HEK293 (cell line): ENCODE data around the gene YIPF3.

ENCODE experiments used
- CTCF ChIA-PET: fragments of 350-600 bp; formaldehyde crosslinking; extraction: SDS; loops from one replicate; lab custom pipeline; 2021; ENCODE audit warnings: antibody characterized with exemption; lab: Yijun Ruan, JAX
- POLR2A ChIA-PET: fragments of 300-600 bp; formaldehyde crosslinking; extraction: SDS; loops from one replicate; lab custom pipeline; 2020; ENCODE audit warnings: antibody characterized with exemption, inconsistent platforms; lab: Yijun Ruan, JAX
- H3K27ac ChIP-seq: fragments of 200-500 bp; sonication (Bioruptor generic); 2 replicates; pipeline ENCODE4 v1.5.1; 2014; ENCODE audit warnings: low read depth, low read length, control low read depth, inconsistent platforms; ENCODE audit errors: extremely low read depth
- H3K36me3 ChIP-seq, 2 experiments: fragments of 200-500 bp in 1 of 2; sonication (Bioruptor generic) in 1 of 2; 1 replicate in 1 of 2; 2 replicates in 1 of 2; pipeline ENCODE4 v1.5.1; 2014 to 2017; ENCODE audit warnings: inconsistent platforms in 2 of 2, low read length in 2 of 2; ENCODE audit not compliant: control insufficient read depth in 2 of 2, insufficient read depth in 1 of 2
- H3K4me1 ChIP-seq: fragments of 200-500 bp; sonication (Bioruptor generic); 2 replicates; pipeline ENCODE4 v1.5.1; 2014; ENCODE audit warnings: mild to moderate bottlenecking, low read length, inconsistent platforms; ENCODE audit not compliant: control insufficient read depth, insufficient read depth
- H3K4me3 ChIP-seq: 2 replicates; pipeline ENCODE4 v1.5.1; 2011; ENCODE audit warnings: low read depth, mild to moderate bottlenecking, control low read depth, low read length, moderate library complexity
- H3K9me3 ChIP-seq: fragments of 200-500 bp; sonication (Bioruptor generic); 2 replicates; pipeline ENCODE4 v1.5.1; 2014; ENCODE audit warnings: low read depth, low read length, inconsistent platforms; ENCODE audit not compliant: control insufficient read depth, insufficient read depth
- FEZF1 ChIP-seq: fragments of 450-650 bp; formaldehyde crosslinking; IDR thresholded peaks from 2 replicates; pipeline ENCODE4 v1.5.1; 2016; ENCODE audit warnings: missing biosample characterization, missing genetic modification characterization
- HOXA7 ChIP-seq: sonication (generic); formaldehyde crosslinking; IDR thresholded peaks from 2 replicates; pipeline ENCODE4 v1.8.1; 2022; ENCODE audit warnings: missing genetic modification reagents, borderline replicate concordance
- KLF8 ChIP-seq: fragments of 450-650 bp; formaldehyde crosslinking; IDR thresholded peaks from 2 replicates; pipeline ENCODE4 v1.5.1; 2016; ENCODE audit warnings: missing biosample characterization, missing genetic modification characterization
- KLF9 ChIP-seq: fragments of 450-650 bp; formaldehyde crosslinking; IDR thresholded peaks from 2 replicates; pipeline ENCODE4 v1.5.1; 2016; ENCODE audit warnings: missing biosample characterization, missing genetic modification characterization, low read depth
- PRDM1 ChIP-seq: fragments of 450-650 bp; formaldehyde crosslinking; IDR thresholded peaks from 2 replicates; pipeline ENCODE4; 2016; ENCODE audit warnings: missing biosample characterization, missing genetic modification characterization
- REPIN1 ChIP-seq: fragments of 450-650 bp; formaldehyde crosslinking; IDR thresholded peaks from 2 replicates; pipeline ENCODE4 v1.5.1; 2017; ENCODE audit warnings: missing biosample characterization, missing genetic modification characterization, low read depth
- ZBTB7A ChIP-seq: fragments of 450-650 bp; formaldehyde crosslinking; IDR thresholded peaks from 2 replicates; pipeline ENCODE4 v1.5.1; 2016; ENCODE audit warnings: low read depth, missing biosample characterization, missing genetic modification characterization
- ZNF10 ChIP-seq: fragments of 450-650 bp; formaldehyde crosslinking; IDR thresholded peaks from 2 replicates; pipeline ENCODE4 v1.5.1; 2017; ENCODE audit warnings: missing biosample characterization, missing genetic modification characterization
- ZNF19 ChIP-seq: fragments of 450-650 bp; formaldehyde crosslinking; IDR thresholded peaks from 2 replicates; pipeline ENCODE4; 2016; ENCODE audit warnings: missing biosample characterization, missing genetic modification characterization, low read depth
- ZNF2 ChIP-seq: fragments of 450-650 bp; formaldehyde crosslinking; IDR thresholded peaks from 2 replicates; pipeline ENCODE4 v1.5.1; 2016; ENCODE audit warnings: missing biosample characterization, missing genetic modification characterization
- ZNF248 ChIP-seq: fragments of 450-650 bp; formaldehyde crosslinking; IDR thresholded peaks from 2 replicates; pipeline ENCODE4 v1.5.1; 2017; ENCODE audit warnings: missing biosample characterization, missing genetic modification characterization
- ZNF324 ChIP-seq: fragments of 450-650 bp; formaldehyde crosslinking; IDR thresholded peaks from 2 replicates; pipeline ENCODE4 v1.5.1; 2016; ENCODE audit warnings: missing biosample characterization, missing genetic modification characterization
- ZNF335 ChIP-seq: fragments of 450-650 bp; formaldehyde crosslinking; conservative IDR thresholded peaks from 2 replicates; pipeline ENCODE4 v1.5.1; 2016; ENCODE audit warnings: missing biosample characterization, missing genetic modification characterization
- ZNF350 ChIP-seq: fragments of 450-650 bp; formaldehyde crosslinking; IDR thresholded peaks from 2 replicates; pipeline ENCODE4 v1.5.0; 2017; ENCODE audit warnings: missing biosample characterization, mild to moderate bottlenecking, missing genetic modification characterization
- ZNF404 ChIP-seq: fragments of 450-650 bp; formaldehyde crosslinking; IDR thresholded peaks from 2 replicates; pipeline ENCODE4 v1.5.1; 2017; ENCODE audit warnings: missing biosample characterization, missing genetic modification characterization
- ZNF529 ChIP-seq: fragments of 450-650 bp; formaldehyde crosslinking; IDR thresholded peaks from 2 replicates; pipeline ENCODE4 v1.5.1; 2017; ENCODE audit warnings: missing genetic modification characterization, missing biosample characterization; ENCODE audit not compliant: insufficient replicate concordance
- ZNF561 ChIP-seq: fragments of 450-650 bp; IDR thresholded peaks from 2 replicates; pipeline ENCODE4 v1.5.1; 2018; ENCODE audit warnings: missing biosample characterization, missing genetic modification characterization, borderline replicate concordance
- ZNF621 ChIP-seq: fragments of 450-650 bp; formaldehyde crosslinking; IDR thresholded peaks from 2 replicates; pipeline ENCODE4 v1.5.1; 2017; ENCODE audit warnings: missing biosample characterization, missing genetic modification characterization
- ZNF664 ChIP-seq: fragments of 450-650 bp; formaldehyde crosslinking; IDR thresholded peaks from 2 replicates; pipeline ENCODE4 v1.5.1; 2016; ENCODE audit warnings: missing biosample characterization, missing genetic modification characterization
- TF ChIP-seq, protein P1 (sequence below): fragments of 450-650 bp; formaldehyde crosslinking; IDR thresholded peaks from 2 replicates; pipeline ENCODE4 v1.5.1; 2016; ENCODE audit warnings: missing biosample characterization, missing genetic modification characterization
- TF ChIP-seq, protein P2 (sequence below): fragments of 450-650 bp; formaldehyde crosslinking; IDR thresholded peaks from 2 replicates; pipeline ENCODE4 v1.5.1; 2016; ENCODE audit warnings: missing biosample characterization, missing genetic modification characterization
- TF ChIP-seq, protein P3 (sequence below): IDR thresholded peaks from 2 replicates; pipeline ENCODE4 v1.6.1; 2011; ENCODE audit warnings: mild to moderate bottlenecking, low read depth, low read length, borderline replicate concordance
- TF ChIP-seq, protein P4 (sequence below): fragments of 450-650 bp; formaldehyde crosslinking; IDR thresholded peaks from 2 replicates; pipeline ENCODE4 v1.5.1; 2016; ENCODE audit warnings: missing biosample characterization, missing genetic modification characterization
- TF ChIP-seq, protein P5 (sequence below): fragments of 450-650 bp; formaldehyde crosslinking; IDR thresholded peaks from 2 replicates; pipeline ENCODE4 v1.5.1; 2016; ENCODE audit warnings: missing biosample characterization, missing genetic modification characterization

YIPF3 gene

DNA sequence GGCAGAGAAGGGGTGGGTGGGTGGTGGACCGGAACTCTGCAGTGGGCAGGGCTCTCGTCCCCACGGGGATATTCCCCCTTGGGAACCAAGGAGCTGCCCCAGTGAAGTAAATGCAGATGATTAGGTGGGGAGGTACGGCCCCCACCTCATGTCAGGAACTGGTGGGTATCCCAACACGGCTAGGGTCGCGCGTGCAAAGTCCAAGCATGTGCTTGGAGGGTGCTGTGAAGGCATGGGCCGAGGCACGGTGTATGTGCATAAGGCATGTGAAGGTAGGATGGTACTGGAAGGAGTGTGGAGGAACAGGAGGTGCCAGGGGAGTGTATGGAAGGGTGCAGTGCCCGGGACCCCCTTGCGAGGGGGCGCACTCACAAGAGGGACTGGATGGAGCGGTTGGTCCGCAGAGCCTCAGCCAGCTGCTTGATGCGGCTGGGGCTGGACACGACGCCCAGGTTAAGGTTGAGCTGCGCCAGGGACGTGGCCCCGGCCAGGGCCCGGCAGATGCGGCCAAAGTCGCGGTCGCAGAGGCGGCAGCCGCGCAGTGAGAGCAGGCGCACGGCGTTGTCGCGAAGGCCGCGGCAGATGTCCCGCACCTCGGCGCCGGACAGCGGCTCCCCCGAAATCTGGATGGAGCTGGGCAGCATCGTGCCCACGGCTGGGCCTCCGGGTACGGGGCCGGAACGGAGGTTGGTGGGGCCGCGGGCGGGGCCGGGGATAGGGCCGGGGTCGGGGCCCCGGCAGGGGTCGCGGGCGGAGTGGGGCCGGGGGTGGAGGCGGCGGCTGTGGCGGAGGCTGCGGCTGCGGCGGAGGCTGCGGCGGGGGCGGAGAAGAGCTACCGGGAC, 7.4 kb downstream of the YIPF3 start (continued):
- TF ChIP-seq FEZF1 (tag by site-specific recombination): no peak
- no peak for TF ChIP-seq ZNF404 (tag by site-specific recombination)
- TF ChIP-seq, protein P1, sequence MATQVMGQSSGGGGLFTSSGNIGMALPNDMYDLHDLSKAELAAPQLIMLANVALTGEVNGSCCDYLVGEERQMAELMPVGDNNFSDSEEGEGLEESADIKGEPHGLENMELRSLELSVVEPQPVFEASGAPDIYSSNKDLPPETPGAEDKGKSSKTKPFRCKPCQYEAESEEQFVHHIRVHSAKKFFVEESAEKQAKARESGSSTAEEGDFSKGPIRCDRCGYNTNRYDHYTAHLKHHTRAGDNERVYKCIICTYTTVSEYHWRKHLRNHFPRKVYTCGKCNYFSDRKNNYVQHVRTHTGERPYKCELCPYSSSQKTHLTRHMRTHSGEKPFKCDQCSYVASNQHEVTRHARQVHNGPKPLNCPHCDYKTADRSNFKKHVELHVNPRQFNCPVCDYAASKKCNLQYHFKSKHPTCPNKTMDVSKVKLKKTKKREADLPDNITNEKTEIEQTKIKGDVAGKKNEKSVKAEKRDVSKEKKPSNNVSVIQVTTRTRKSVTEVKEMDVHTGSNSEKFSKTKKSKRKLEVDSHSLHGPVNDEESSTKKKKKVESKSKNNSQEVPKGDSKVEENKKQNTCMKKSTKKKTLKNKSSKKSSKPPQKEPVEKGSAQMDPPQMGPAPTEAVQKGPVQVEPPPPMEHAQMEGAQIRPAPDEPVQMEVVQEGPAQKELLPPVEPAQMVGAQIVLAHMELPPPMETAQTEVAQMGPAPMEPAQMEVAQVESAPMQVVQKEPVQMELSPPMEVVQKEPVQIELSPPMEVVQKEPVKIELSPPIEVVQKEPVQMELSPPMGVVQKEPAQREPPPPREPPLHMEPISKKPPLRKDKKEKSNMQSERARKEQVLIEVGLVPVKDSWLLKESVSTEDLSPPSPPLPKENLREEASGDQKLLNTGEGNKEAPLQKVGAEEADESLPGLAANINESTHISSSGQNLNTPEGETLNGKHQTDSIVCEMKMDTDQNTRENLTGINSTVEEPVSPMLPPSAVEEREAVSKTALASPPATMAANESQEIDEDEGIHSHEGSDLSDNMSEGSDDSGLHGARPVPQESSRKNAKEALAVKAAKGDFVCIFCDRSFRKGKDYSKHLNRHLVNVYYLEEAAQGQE: no peak
- TF ChIP-seq ZNF664: no peak
- no peak for TF ChIP-seq ZNF19 (tag by site-specific recombination)
- 0 out of 2 replicates have a peak, but pooled peaks have one; percentile 4 for TF ChIP-seq ZNF335 (tag by site-specific recombination)
- TF ChIP-seq KLF8 (tag by site-specific recombination): no peak
- TF ChIP-seq ZNF2 (tag by site-specific recombination): peak; percentile 58
- TF ChIP-seq ZNF10 (tag by site-specific recombination): no peak
- no peak for TF ChIP-seq ZBTB7A (tag by site-specific recombination)
- TF ChIP-seq REPIN1 (tag by site-specific recombination): no peak

DNA sequence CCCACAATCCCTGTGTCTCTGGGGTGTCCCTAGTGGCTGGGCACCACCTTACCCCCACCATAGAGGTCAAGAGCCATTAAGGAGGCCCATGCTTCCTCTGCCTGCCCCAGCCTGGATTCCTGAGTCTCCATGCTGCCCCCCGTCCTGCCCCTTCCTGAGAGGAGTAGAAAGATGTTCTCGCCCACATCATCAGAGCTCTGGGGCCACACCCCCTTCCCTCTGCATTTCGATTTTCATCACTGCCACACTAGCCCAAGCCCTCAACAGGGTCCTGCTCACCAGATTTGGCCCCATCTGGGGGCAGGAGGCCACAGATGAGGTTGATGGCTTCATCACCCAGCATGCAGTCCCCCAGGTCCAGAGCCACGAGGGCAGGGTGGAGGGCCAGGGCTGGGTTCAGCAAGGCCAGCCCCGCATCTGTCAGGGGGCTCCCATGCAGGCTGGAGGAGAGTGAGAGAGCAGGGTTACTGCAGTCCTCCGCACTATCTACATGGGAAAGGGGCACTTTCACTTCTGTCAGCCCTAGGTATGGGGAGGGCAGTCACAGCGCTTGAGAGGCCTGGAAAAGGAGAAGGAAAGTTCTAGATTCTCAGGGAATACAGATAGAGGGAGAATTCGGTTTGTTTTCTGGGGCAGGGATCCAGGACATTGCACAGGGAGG, 8.1 kb downstream of the YIPF3 start:
- H3K4me1 ChIP-seq: no peaks in the 10 kb centered on the region
- peaks cover 6 to 53% of the 10 kb centered on the region in 2 experiments for H3K36me3 ChIP-seq
- no peaks in the 10 kb centered on the region for H3K9me3 ChIP-seq
- no peak overlapping the region for H3K4me3 ChIP-seq
- CTCF ChIA-PET: interaction anchor here (0.6 to 8.5 kb wide), 18 partner anchors 8 to 512 kb away, joined by 3 to 142 read pairs (median 4); partner anchors contain the start of genes ABCC10, DLK2, DNPH1 and ZNF318
- H3K27ac ChIP-seq: no peak overlapping the region
- POLR2A ChIA-PET: interaction anchor here (1.0 to 3.3 kb wide), 5 partner anchors 8 to 71 kb away, joined by 3 to 14 read pairs (median 4); partner anchors contain the start of genes POLR1C, TJAP1 and YIPF3
- TF ChIP-seq ZNF561 (tag by site-specific recombination) (no peak), ZNF350 (tag by site-specific recombination) (no peak), HOXA7 (CRISPR knock-in tag) (no peak), ZNF621 (tag by site-specific recombination) (no peak), ZNF324 (tag by site-specific recombination) (no peak), PRDM1 (peak; percentile 62), ZNF529 (tag by site-specific recombination) (no peak), KLF9 (tag by site-specific recombination) (peak; percentile 71), ZNF248 (tag by site-specific recombination) (no peak)
- TF ChIP-seq, protein P2, sequence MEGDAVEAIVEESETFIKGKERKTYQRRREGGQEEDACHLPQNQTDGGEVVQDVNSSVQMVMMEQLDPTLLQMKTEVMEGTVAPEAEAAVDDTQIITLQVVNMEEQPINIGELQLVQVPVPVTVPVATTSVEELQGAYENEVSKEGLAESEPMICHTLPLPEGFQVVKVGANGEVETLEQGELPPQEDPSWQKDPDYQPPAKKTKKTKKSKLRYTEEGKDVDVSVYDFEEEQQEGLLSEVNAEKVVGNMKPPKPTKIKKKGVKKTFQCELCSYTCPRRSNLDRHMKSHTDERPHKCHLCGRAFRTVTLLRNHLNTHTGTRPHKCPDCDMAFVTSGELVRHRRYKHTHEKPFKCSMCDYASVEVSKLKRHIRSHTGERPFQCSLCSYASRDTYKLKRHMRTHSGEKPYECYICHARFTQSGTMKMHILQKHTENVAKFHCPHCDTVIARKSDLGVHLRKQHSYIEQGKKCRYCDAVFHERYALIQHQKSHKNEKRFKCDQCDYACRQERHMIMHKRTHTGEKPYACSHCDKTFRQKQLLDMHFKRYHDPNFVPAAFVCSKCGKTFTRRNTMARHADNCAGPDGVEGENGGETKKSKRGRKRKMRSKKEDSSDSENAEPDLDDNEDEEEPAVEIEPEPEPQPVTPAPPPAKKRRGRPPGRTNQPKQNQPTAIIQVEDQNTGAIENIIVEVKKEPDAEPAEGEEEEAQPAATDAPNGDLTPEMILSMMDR (tag by site-specific recombination): 0 out of 2 replicates have a peak, but pooled peaks have one; percentile 13
- TF ChIP-seq, protein P3, sequence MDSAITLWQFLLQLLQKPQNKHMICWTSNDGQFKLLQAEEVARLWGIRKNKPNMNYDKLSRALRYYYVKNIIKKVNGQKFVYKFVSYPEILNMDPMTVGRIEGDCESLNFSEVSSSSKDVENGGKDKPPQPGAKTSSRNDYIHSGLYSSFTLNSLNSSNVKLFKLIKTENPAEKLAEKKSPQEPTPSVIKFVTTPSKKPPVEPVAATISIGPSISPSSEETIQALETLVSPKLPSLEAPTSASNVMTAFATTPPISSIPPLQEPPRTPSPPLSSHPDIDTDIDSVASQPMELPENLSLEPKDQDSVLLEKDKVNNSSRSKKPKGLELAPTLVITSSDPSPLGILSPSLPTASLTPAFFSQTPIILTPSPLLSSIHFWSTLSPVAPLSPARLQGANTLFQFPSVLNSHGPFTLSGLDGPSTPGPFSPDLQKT: no peak
- TF ChIP-seq, protein P4, sequence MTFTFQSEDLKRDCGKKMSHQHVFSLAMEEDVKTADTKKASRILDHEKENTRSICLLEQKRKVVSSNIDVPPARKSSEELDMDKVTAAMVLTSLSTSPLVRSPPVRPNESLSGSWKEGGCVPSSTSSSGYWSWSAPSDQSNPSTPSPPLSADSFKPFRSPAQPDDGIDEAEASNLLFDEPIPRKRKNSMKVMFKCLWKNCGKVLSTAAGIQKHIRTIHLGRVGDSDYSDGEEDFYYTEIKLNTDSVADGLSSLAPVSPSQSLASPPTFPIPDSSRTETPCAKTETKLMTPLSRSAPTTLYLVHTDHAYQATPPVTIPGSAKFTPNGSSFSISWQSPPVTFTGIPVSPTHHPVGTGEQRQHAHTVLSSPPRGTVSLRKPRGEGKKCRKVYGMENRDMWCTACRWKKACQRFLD (tag by site-specific recombination): no peak
- TF ChIP-seq, protein P5, sequence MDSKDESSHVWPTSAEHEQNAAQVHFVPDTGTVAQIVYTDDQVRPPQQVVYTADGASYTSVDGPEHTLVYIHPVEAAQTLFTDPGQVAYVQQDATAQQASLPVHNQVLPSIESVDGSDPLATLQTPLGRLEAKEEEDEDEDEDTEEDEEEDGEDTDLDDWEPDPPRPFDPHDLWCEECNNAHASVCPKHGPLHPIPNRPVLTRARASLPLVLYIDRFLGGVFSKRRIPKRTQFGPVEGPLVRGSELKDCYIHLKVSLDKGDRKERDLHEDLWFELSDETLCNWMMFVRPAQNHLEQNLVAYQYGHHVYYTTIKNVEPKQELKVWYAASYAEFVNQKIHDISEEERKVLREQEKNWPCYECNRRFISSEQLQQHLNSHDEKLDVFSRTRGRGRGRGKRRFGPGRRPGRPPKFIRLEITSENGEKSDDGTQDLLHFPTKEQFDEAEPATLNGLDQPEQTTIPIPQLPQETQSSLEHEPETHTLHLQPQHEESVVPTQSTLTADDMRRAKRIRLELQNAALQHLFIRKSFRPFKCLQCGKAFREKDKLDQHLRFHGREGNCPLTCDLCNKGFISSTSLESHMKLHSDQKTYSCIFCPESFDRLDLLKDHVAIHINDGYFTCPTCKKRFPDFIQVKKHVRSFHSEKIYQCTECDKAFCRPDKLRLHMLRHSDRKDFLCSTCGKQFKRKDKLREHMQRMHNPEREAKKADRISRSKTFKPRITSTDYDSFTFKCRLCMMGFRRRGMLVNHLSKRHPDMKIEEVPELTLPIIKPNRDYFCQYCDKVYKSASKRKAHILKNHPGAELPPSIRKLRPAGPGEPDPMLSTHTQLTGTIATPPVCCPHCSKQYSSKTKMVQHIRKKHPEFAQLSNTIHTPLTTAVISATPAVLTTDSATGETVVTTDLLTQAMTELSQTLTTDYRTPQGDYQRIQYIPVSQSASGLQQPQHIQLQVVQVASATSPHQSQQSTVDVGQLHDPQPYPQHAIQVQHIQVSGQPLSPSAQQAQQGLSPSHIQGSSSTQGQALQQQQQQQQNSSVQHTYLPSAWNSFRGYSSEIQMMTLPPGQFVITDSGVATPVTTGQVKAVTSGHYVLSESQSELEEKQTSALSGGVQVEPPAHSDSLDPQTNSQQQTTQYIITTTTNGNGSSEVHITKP (tag by site-specific recombination): peak; percentile 45
